ENCODE data around the gene PAQR4.

- TF ChIP-seq CTCF (IDR thresholded peaks at IDR 0.05; ENCODE audit: low read length) (no peak), EZH2 (IDR thresholded peaks at IDR 0.05; ENCODE audit: borderline replicate concordance, low read length) (no peak)
Measured at GRCh38 chr16:2925951-2926649, 43.0 kb upstream of the PAQR4 start.

Data from OCI-LY1 (cell line).